ENCODE data around the gene UTP14C.
"Not testable (repeated sequence)": the region's sequence is repeated elsewhere in the genome, so short reads cannot be mapped to it uniquely, and the experiment has no call there.

UTP14C gene

DNA sequence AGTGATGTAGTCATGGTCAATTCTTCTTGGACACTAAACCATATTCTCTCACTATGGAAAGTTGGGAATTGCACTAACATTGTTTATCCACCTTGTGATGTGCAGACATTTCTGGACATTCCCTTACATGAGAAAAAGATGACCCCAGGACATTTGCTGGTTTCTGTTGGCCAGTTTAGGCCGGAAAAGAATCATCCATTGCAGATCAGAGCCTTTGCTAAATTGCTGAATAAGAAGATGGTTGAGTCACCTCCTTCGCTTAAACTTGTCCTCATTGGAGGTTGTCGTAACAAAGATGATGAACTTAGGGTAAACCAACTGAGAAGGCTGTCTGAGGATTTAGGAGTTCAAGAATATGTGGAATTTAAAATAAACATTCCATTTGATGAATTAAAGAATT, at the start of gene UTP14C:
Gene UTP14C, plus strand, starts transcription at position 211 of the 400 bp plus-strand sequence. CDS start 4,114 bp downstream, outside the sequence.
- no peak for DNase-seq

- DNase-seq: no peak
Measured at GRCh38 chr13:51976423-51976822, 48.1 kb upstream of the UTP14C start.

- DNase-seq: no peak
Measured at GRCh38 chr13:51976890-51977289, 47.6 kb upstream of the UTP14C start.

DNA sequence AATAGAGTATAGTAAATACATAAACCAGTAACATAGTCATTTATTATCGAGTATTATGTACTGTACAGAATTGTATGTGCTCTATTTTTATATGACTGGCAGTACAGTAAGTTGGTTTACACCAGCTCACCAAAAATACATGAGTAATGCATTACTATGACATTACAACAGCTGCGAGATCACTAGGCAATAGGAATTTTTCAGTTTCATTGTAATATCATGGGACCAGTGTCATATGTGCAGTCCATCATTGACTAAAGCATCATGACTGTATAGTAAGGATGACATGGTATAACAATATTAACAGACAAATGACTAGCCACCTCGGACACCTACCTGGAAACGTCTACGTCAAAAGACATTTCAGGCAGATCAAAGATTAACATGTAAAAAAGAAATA, 46.9 kb upstream of the UTP14C start:
- DNase-seq: no peak

- DNase-seq: peak; percentile 70
Measured at GRCh38 chr13:51978796-51979556, 45.5 kb upstream of the UTP14C start.

GRCh38 chr13:51980908-51981307, 43.6 kb upstream of the UTP14C start:
- DNase-seq: no peak

GRCh38 chr13:51981355-51981754, 43.1 kb upstream of the UTP14C start:
- no peak for DNase-seq

DNA sequence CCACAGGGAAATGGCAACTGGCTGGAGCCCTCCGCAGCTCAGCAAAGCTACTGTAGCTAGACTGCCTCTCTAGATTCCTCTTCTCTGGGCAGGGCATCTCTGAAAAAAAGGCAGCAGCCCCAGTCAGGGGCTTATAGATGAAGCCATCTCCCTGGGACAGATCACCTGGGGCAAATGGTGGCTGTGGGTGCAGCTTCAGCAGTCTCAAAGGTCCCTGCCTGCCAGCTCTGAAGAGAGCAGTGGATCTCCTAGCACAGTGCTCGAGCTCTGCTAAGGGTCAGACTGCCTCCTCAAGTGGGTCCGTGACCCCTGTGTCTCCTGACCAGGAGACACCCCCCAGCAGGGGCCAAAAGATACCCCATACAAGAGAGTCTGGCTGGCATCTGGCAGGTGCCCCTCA, 41.2 kb upstream of the UTP14C start:
- DNase-seq: not testable (repeated sequence)

DNA sequence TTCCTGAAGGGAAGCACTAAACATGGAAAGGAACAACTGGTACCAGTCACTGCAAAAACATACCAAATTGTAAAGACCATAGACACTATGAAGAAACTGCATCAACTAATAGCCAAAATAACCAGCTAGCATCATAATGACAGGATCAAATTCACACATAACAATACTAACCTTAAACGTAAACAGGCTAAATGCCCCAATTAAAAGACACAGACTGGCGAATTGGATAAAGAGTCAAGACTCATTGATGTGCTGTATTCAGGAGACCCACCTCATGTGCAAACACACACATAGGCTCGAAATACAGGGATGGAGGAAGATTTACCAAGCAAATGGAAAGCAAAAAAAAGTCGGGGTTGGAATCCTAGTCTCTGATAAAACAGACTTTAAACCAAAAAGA, 39.6 kb upstream of the UTP14C start:
- DNase-seq: not testable (repeated sequence)

DNA sequence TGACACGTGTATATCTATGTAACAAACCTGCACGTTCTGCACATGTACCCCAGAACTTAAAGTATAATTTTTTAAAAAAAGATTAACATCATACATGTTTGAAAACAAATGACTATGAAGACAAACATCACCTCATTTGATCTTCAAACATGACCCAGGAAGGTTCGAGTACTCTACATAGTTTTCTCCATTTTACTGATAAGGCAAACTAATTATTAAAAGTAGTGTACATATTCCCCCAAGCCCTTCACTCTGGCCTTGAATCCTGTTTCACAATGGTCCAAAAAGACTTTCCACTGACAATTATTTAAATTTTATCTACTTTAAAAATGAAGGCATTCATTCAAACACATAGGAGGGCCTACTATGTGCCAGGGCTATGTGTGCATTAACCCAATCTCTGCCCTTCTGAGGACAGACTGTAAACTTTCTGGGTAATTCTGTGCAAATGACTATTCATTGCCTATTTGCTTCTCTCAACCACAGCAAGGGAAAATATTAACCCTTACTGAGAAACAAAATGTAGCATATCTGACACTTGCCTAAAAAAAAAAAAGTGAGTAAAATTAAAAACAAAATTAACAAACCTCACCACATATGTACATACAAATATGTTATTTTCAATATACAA, 35.4 kb upstream of the UTP14C start:
- DNase-seq: no peak

GRCh38 chr13:51993713-51994112, 30.8 kb upstream of the UTP14C start:
- DNase-seq: peak; percentile 52

GRCh38 chr13:51995677-51996551, 28.6 kb upstream of the UTP14C start:
- DNase-seq: peak; percentile 86

DNA sequence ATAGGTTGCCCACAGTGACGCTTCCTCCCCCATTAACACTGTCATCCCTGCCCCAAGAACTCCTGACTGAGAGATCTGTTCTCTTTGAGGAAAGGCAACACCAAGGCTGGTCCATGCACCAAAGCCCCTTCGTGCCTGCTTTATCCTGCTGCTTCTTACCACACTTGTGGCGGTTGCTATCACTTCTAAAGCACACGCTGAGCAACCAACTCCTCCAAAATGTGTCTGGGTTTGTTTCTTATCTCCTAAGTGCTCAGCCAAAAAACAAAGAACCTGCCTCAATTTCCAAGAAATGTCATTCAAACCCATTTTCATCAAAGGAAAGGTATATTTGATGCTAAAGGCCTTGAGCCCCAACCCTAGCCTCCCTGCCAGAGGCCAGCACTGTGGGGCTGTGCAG, 27.9 kb upstream of the UTP14C start:
- peak; percentile 92 for DNase-seq

DNA sequence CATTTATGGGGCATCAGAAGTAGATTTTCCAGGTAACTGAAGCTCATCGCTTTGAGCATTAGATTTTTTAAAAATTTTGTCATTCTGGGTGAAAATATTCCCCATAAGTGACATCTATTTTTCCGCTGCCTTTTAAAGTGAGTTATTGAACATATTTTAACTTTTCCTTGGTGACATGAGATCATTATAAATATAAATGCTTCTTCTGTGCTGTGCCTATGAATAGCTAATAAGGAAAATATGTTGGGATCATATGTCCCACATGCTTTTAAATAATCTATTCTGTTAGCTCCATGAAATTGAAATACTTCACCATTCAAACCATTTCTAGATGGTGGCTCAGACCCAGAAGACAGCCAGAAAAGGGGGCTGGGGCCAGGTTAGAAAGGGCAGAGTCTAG, 27.3 kb upstream of the UTP14C start:
- no peak for DNase-seq

- DNase-seq: no peak
Measured at GRCh38 chr13:51997641-51998330, 26.7 kb upstream of the UTP14C start.

GRCh38 chr13:51998723-51999509, 25.6 kb upstream of the UTP14C start:
- DNase-seq: peak; percentile 44

- DNase-seq: no peak
Measured at GRCh38 chr13:51999510-51999911, 25.0 kb upstream of the UTP14C start.

- DNase-seq: no peak
Measured at GRCh38 chr13:51999921-52000320, 24.6 kb upstream of the UTP14C start.

- peak; percentile 85 for DNase-seq
Measured at GRCh38 chr13:52001120-52001731, 23.3 kb upstream of the UTP14C start.

DNA sequence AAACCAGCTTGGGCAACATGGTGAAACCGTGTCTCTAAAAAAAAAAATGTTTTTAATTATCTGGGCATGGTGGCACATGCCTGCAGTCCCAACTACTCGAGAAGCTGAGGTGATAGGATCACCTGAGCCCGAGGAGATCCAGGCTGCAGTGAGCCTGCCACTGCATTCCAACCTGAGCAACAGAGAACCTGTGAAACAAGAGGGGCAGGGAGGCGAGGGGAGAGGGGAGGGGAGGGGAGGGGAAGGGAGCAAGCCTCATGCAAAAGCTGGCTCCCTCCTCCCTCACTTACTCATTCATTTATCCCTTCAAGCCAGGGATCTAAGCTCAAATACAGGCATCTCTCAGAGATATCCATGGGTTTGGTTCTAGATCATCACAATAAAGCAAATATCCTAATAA, 22.1 kb upstream of the UTP14C start:
- DNase-seq: no peak

DNA sequence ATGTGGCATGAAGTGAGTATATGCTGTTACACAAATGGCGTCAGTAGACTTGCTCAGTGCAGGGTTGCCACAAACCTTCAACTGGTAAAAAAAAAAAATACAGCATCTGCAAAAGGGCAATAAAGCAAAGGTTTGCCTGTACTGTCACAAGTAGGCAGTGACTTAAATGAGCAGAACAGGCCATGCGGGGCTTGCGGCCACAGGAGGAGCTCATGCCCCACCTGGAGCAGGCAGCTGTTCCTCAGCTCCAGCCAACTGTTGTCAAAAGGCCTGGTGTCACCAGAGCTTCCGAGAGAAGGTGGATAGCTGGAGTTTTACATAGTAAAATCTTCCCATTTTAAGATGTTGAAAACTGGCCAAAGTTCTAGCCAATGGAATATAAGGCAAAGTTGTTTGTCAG, 20.9 kb upstream of the UTP14C start:
- no peak for DNase-seq
